Stomach (tissue), 19 donors: ENCODE measurements around the gene C19orf33. TPM values are rescaled to one million over a fixed set of nuclear protein-coding genes. Genes with fewer than 3 reads are reported as not detected.
"Not testable (repeated sequence)": the region's sequence is repeated elsewhere in the genome, so short reads cannot be mapped to it uniquely, and the experiment has no call there.

ENCODE experiments used
- DNase-seq, 2 donors: peaks; one replicate each; pipeline versions ENCODE4 v3.0.0 to v3.0.0-alpha.2; 2013 to 2019
- H3K27ac ChIP-seq, 5 donors: fragments of 200-600 bp in 4 of 5; sonication (generic) in 4 of 5; one replicate each; pipeline ENCODE4 v1.5.1; 2013 to 2019; ENCODE audit warnings: mild to moderate bottlenecking in 1 of 5, moderate library complexity in 1 of 5
- H3K27me3 ChIP-seq, 3 donors: fragments of 200-600 bp; sonication (generic); one replicate each; pipeline ENCODE4 v1.5.1; 2017 to 2019; ENCODE audit warnings: mixed run types in 1 of 3
- H3K36me3 ChIP-seq, 4 donors: fragments of 200-600 bp; sonication (generic); 1 replicate in 3 of 4; 2 replicates in 1 of 4; pipeline ENCODE4 v1.5.1; 2016 to 2019
- H3K4me1 ChIP-seq, 4 donors: fragments of 200-600 bp; sonication (generic); one replicate each; pipeline ENCODE4 v1.5.1; 2016 to 2019
- H3K4me3 ChIP-seq, 4 donors: fragments of 200-600 bp; sonication (generic) in 3 of 4; one replicate each; pipeline ENCODE4 v1.5.1; 2016 to 2019; ENCODE audit warnings: mild to moderate bottlenecking in 1 of 4
- H3K9me3 ChIP-seq, 4 donors: fragments of 200-600 bp; sonication (generic); one replicate each; pipeline ENCODE4 v1.5.1; 2016 to 2019
- EP300 ChIP-seq: sonication (generic); formaldehyde crosslinking; IDR thresholded peaks from one replicate; pipeline ENCODE4 v1.6.1; 2017; ENCODE audit warnings: antibody characterized with exemption
- POLR2A ChIP-seq, 4 donors: fragments of 450-650 bp; IDR thresholded peaks; one replicate each; pipeline ENCODE4 v1.6.1; 2016; ENCODE audit warnings: antibody characterized with exemption in 4 of 4, control low read depth in 2 of 4, mild to moderate bottlenecking in 1 of 4, moderate library complexity in 1 of 4
- POLR2AphosphoS5 ChIP-seq, 3 donors: sonication (generic); formaldehyde crosslinking; IDR thresholded peaks; one replicate each; pipeline ENCODE4 v1.6.1; 2016; ENCODE audit warnings: antibody characterized with exemption in 3 of 3
- WGBS, 5 donors: extraction: QIAGEN DNeasy Blood & Tissue Kit in 3 of 5; methylation state at CpG; one replicate each; pipeline versions ENCODE4 v1.1.5 to v1.1.7; 2013 to 2018; 5-methylcytosine and 5-hydroxymethylcytosine counted together
- intact Hi-C: fragments of 100-400 bp; cut with DNase I; formaldehyde crosslinking; loops from one replicate; pipeline ENCODE4 v1.15.1; 2023; ENCODE audit warnings: low total_unique reads
- long read RNA-seq, 10 donors: transcript quantifications; one replicate each; lab custom pipeline, GENCODE V29; 2026
- polyA plus RNA-seq, 3 donors: library from polyadenylated mRNA; stranded (reverse); fragments of 200-250 nt; gene quantifications; one replicate each; pipeline ENCODE4 v1.2.3, GENCODE V29; 2013
- total RNA-seq, 5 donors: library from RNA; depleted of rRNA; stranded (reverse); fragments of >200 nt; gene quantifications; one replicate each; pipeline versions ENCODE4 v1.1.0 to v1.2.3, GENCODE V29; 2014 to 2016
- TF ChIP-seq, protein P1 (sequence below), 7 experiments: fragments of 450-650 bp in 4 of 7; fragments of 200-600 bp in 3 of 7; sonication (generic) in 3 of 7; IDR thresholded peaks; one replicate each; pipeline ENCODE4 v1.5.1; 2016 to 2019; ENCODE audit warnings: antibody characterized with exemption in 7 of 7, control low read depth in 2 of 7, mild to moderate bottlenecking in 1 of 7
- donor health status: healthy with polysubstance abuse.
- donor health status: Bipolar disorder and iron deficiency.
- donor health status: healthy.

C19orf33 gene
- total RNA-seq = 100 to 1,000 TPM in 3 of 5 donors, 10 to 100 TPM in 2; 33.5 to 287 (median 171) TPM
- 1,000 to 10,000 TPM in 2 of 3 donors, 100 to 1,000 TPM in 1; 388 to 1,069 (median 1,022) TPM for polyA plus RNA-seq
- long read RNA-seq, donor 1, transcript C19orf33-201 (4 exons, 467 nt) = major isoform, 44 of 56 reads
- long read RNA-seq, donor 1, transcript C19orf33-203 (3 exons, 462 nt) = minor isoform, 6 of 56 reads
- long read RNA-seq, donor 1, transcript C19orf33-202 (4 exons, 520 nt) = minor isoform, 6 of 56 reads
- long read RNA-seq, donor 1, partial matches to known transcripts = 0 of 56 reads
- long read RNA-seq, donor 1, other reads (novel, unspliced or antisense) = 0 of 56 reads
- long read RNA-seq, donor 2, transcript C19orf33-202 (4 exons, 520 nt) = minor isoform, 12 of 89 reads
- long read RNA-seq, donor 2, transcript C19orf33-201 (4 exons, 467 nt) = major isoform, 64 of 89 reads
- long read RNA-seq, donor 2, transcript C19orf33-203 (3 exons, 462 nt) = minor isoform, 5 of 89 reads
- long read RNA-seq, donor 2, partial matches to known transcripts = 6 of 89 reads
- long read RNA-seq, donor 2, other reads (novel, unspliced or antisense) = 0 of 89 reads
- long read RNA-seq, donor 3, transcript C19orf33-201 (4 exons, 467 nt) = major isoform, 22 of 34 reads
- long read RNA-seq, donor 3, transcript C19orf33-203 (3 exons, 462 nt) = minor isoform, 6 of 34 reads
- long read RNA-seq, donor 3, partial matches to known transcripts = 0 of 34 reads
- long read RNA-seq, donor 3, other reads (novel, unspliced or antisense) = 0 of 34 reads
- long read RNA-seq, donor 4, transcript C19orf33-201 (4 exons, 467 nt) = major isoform, 15 of 21 reads
- long read RNA-seq, donor 4, partial matches to known transcripts = 0 of 21 reads
- long read RNA-seq, donor 4, other reads (novel, unspliced or antisense) = 0 of 21 reads
- long read RNA-seq, donor 5, transcript C19orf33-203 (3 exons, 462 nt) = minor isoform, 5 of 56 reads
- long read RNA-seq, donor 5, transcript C19orf33-201 (4 exons, 467 nt) = major isoform, 34 of 56 reads
- long read RNA-seq, donor 5, transcript C19orf33-202 (4 exons, 520 nt) = minor isoform, 15 of 56 reads
- long read RNA-seq, donor 5, partial matches to known transcripts = 0 of 56 reads
- long read RNA-seq, donor 5, other reads (novel, unspliced or antisense) = 0 of 56 reads
- long read RNA-seq, donor 6, transcript C19orf33-202 (4 exons, 520 nt) = minor isoform, 18 of 136 reads
- long read RNA-seq, donor 6, transcript C19orf33-201 (4 exons, 467 nt) = major isoform, 90 of 136 reads
- long read RNA-seq, donor 6, transcript C19orf33-203 (3 exons, 462 nt) = minor isoform, 18 of 136 reads
- long read RNA-seq, donor 6, partial matches to known transcripts = 7 of 136 reads
- long read RNA-seq, donor 6, other reads (novel, unspliced or antisense) = 0 of 136 reads
- long read RNA-seq, donor 7, transcript C19orf33-203 (3 exons, 462 nt) = minor isoform, 25 of 184 reads
- long read RNA-seq, donor 7, transcript C19orf33-202 (4 exons, 520 nt) = minor isoform, 20 of 184 reads
- long read RNA-seq, donor 7, transcript C19orf33-201 (4 exons, 467 nt) = major isoform, 125 of 184 reads
- long read RNA-seq, donor 7, partial matches to known transcripts = 13 of 184 reads
- long read RNA-seq, donor 7, other reads (novel, unspliced or antisense) = 0 of 184 reads
- long read RNA-seq, donor 8, transcript C19orf33-204 (3 exons, 502 nt) = minor isoform, 6 of 130 reads
- long read RNA-seq, donor 8, transcript C19orf33-203 (3 exons, 462 nt) = minor isoform, 12 of 130 reads
- long read RNA-seq, donor 8, transcript C19orf33-201 (4 exons, 467 nt) = major isoform, 83 of 130 reads
- long read RNA-seq, donor 8, transcript C19orf33-202 (4 exons, 520 nt) = minor isoform, 19 of 130 reads
- long read RNA-seq, donor 8, partial matches to known transcripts = 10 of 130 reads
- long read RNA-seq, donor 8, other reads (novel, unspliced or antisense) = 0 of 130 reads
- long read RNA-seq, donor 9, transcript C19orf33-201 (4 exons, 467 nt) = major isoform, 48 of 69 reads
- long read RNA-seq, donor 9, transcript C19orf33-202 (4 exons, 520 nt) = minor isoform, 6 of 69 reads
- long read RNA-seq, donor 9, transcript C19orf33-203 (3 exons, 462 nt) = minor isoform, 7 of 69 reads
- long read RNA-seq, donor 9, partial matches to known transcripts = 7 of 69 reads
- long read RNA-seq, donor 9, other reads (novel, unspliced or antisense) = 0 of 69 reads
- long read RNA-seq, donor 10, transcript C19orf33-202 (4 exons, 520 nt) = minor isoform, 12 of 53 reads
- long read RNA-seq, donor 10, transcript C19orf33-201 (4 exons, 467 nt) = major isoform, 35 of 53 reads
- long read RNA-seq, donor 10, partial matches to known transcripts = 0 of 53 reads
- long read RNA-seq, donor 10, other reads (novel, unspliced or antisense) = 0 of 53 reads

DNA sequence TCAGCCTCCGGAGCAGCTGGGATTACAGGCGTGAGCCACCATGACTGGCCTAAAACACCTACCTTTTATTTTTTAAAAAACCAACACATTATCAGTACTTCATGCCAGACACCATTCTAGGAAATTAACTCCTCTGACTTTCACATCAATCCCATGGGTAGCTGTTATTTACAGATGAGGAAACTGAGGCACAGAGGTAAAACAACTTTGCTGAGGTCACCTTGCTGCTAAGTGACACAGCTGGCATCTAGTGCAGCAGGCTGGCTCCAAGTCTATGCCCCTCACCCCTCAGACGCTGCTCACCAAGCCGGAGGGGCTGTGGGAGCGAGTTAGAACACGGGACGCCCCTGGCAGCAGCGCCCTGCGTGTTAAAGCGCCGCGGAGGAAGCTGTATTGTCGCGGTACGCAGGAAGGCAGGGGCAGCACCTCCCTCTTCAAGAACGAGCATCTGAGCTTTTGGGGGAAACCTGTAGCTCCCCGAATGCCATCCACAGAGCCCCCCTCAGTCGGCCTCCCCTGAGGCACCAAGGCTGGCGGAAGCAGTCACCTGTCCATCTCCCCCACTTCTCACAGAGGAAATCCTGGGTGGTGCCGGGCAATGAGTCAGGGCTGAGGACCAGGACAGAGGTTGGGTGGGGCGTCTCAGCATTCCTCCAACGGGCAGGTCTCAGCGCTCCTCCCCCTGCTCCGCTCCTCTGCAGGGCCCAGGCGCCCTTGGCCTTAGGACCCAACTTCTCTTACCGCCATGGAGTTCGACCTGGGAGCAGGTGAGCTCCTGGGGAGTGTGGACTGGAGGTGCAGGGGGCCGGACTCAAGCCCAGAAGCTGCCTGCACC, at the start of gene C19orf33:
TSS of gene C19orf33 (plus strand) at position 735 of the 835 bp plus-strand sequence. CDS start at position 746, 11 bp downstream.
- H3K27ac ChIP-seq = peak within 1 kb of the TSS; percentile 83 to 94 (median 86)
- TF ChIP-seq, protein P1, sequence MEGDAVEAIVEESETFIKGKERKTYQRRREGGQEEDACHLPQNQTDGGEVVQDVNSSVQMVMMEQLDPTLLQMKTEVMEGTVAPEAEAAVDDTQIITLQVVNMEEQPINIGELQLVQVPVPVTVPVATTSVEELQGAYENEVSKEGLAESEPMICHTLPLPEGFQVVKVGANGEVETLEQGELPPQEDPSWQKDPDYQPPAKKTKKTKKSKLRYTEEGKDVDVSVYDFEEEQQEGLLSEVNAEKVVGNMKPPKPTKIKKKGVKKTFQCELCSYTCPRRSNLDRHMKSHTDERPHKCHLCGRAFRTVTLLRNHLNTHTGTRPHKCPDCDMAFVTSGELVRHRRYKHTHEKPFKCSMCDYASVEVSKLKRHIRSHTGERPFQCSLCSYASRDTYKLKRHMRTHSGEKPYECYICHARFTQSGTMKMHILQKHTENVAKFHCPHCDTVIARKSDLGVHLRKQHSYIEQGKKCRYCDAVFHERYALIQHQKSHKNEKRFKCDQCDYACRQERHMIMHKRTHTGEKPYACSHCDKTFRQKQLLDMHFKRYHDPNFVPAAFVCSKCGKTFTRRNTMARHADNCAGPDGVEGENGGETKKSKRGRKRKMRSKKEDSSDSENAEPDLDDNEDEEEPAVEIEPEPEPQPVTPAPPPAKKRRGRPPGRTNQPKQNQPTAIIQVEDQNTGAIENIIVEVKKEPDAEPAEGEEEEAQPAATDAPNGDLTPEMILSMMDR (IDR thresholded peaks at IDR 0.05) = no peak
- TF ChIP-seq POLR2AphosphoS5 (IDR thresholded peaks at IDR 0.05) = peak in 2 of 3 donors; percentile 74 to 83
- TF ChIP-seq EP300 = no peak
- TF ChIP-seq POLR2A (IDR thresholded peaks at IDR 0.05) = peak in 1 of 4 donors; percentile 32
- no peaks in the 10 kb centered on the region for H3K27me3 ChIP-seq
- intact Hi-C loops = no loop called here
- H3K9me3 ChIP-seq = no peaks in the 10 kb centered on the region
- peak; percentile 88 to 94 for DNase-seq
- peak within 1 kb of the TSS; percentile 31 to 46 (median 32) for H3K4me3 ChIP-seq
- peaks cover 11 to 33% (median 21%) of the 10 kb centered on the region in 4 donors for H3K4me1 ChIP-seq
- H3K36me3 ChIP-seq = peaks cover 0 to 44% (median 37%) of the 10 kb centered on the region in 4 donors
- WGBS, 5 donors = 22 to 66% (median 30%) methylated on average over 23 to 28 of the region's 28 CpGs

DNA sequence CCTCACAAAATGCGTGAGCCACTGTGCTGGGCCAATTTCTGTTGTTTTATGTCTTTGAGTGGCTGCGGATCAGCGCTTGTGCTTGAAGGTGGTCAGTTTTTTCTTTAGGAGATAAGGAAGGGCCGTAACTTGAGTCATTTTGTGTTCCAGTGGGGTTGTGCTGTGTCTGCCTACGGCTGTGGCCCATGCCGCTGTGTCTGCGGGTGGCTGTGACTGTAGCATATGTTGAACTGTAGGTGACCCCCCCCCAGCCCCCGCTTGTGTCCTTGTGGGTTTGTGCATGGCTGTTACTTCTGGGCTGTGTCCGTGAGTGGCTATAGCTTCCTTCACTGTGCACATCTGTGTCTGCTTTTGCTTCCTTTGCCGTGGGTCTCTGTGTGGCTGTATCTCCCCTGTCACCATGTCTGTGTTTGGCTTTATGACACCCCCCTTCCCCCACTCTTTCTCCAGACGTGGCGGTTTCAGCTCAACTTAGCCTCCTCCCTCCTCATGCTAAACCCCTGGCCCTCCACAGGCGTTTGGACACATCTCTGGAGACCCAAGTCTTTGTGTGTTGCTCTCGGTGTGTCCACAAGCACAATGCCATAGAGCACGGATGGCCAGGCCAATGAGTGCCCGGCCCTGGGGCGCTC, 48.6 kb upstream of the C19orf33 start:
- WGBS, 5 donors = 47 to 60% (median 54%) methylated on average over 11 to 17 of the region's 17 CpGs
- Histone ChIP-seq H3K4me1 (peaks cover 19 to 59% (median 43%) of the 10 kb centered on the region in 4 donors), H3K27ac (peak overlapping the region; percentile 23 to 92 (median 89)), H3K27me3 (peaks cover 0 to 26% (median 12%) of the 10 kb centered on the region in 3 donors), H3K9me3 (no peaks in the 10 kb centered on the region), H3K4me3 (peak overlapping the region; percentile 55 to 58 (median 57)), H3K36me3 (no peaks in the 10 kb centered on the region)
- TF ChIP-seq POLR2AphosphoS5 (IDR thresholded peaks at IDR 0.05) = no peak
- TF ChIP-seq EP300 = no peak
- intact Hi-C loops = no loop called here
- DNase-seq = peak in 1 of 2 donors; percentile 54

DNA sequence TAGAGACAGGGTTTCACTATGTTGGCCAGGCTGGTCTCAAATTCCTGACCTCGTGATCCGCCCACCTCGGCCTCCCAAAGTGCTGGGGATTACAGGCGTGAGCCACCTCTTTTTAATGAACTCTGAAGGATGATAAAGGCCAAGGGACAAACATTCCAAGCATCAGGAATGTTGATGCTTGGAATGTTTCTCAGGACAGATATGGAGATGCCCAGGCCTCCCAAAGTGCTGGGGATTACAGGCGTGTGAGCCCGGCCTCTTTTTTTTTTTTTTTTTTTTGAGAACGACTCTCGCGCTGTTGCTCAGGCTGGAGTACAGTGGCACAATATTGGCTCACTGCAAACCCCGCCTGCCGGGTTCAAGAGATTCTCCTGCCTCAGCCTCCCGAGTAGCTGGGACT, 42.1 kb upstream of the C19orf33 start:
- 91 to 94% (median 92%) methylated on average over 11 to 12 of the region's 12 CpGs for WGBS, 5 donors
- intact Hi-C loops = not testable (repeated sequence)

More for the DNA sequence above, 42.1 kb upstream of the C19orf33 start:
- H3K36me3 ChIP-seq, H3K4me3 ChIP-seq, DNase-seq, H3K9me3 ChIP-seq: not testable (repeated sequence)
- peaks cover 18 to 38% (median 30%) of the 10 kb centered on the region in 4 donors for H3K4me1 ChIP-seq
- H3K27me3 ChIP-seq = peaks cover 0 to 17% (median 0%) of the 10 kb centered on the region in 3 donors
- H3K27ac ChIP-seq = peak overlapping the region in 1 of 5 donors; percentile 84
